NCI-H2196 (cell line): ENCODE measurements around the gene NFILZ.

Experiments used
- DNase-seq: peaks from one replicate; lab custom pipeline; 2025; ENCODE audit not compliant: unreplicated experiment; lab: John Stamatoyannopoulos, UW

NFILZ gene

GRCh38 chr19:8641221-8641907 lies 10.9 kb downstream of the NFILZ start:
- DNase-seq, result no peak

- peak; percentile 19 for DNase-seq
Observed at GRCh38 chr19:8641908-8642547, 11.6 kb downstream of the NFILZ start.

GRCh38 chr19:8642561-8642960 lies 12.1 kb downstream of the NFILZ start:
- DNase-seq, result no peak

GRCh38 chr19:8643860-8644653 lies 13.6 kb downstream of the NFILZ start:
- DNase-seq, result no peak

- no peak for DNase-seq
Observed at GRCh38 chr19:8648240-8648639, 17.8 kb downstream of the NFILZ start.

GRCh38 chr19:8654591-8655339 lies 24.3 kb downstream of the NFILZ start:
- peak; percentile 63 for DNase-seq

GRCh38 chr19:8655340-8655709 lies 24.9 kb downstream of the NFILZ start:
- DNase-seq, result no peak

- DNase-seq, result no peak
Observed at GRCh38 chr19:8657869-8658268, 27.4 kb downstream of the NFILZ start.

GRCh38 chr19:8659905-8660304 lies 29.5 kb downstream of the NFILZ start:
- DNase-seq, result no peak

GRCh38 chr19:8662263-8662662 lies 31.8 kb downstream of the NFILZ start:
- no peak for DNase-seq

- DNase-seq, result no peak
Observed at GRCh38 chr19:8663920-8664670, 33.7 kb downstream of the NFILZ start.

GRCh38 chr19:8664671-8665057 lies 34.2 kb downstream of the NFILZ start:
- DNase-seq, result no peak

- no peak for DNase-seq
Observed at GRCh38 chr19:8665468-8666213, 35.2 kb downstream of the NFILZ start.

GRCh38 chr19:8666814-8667405 lies 36.5 kb downstream of the NFILZ start:
- no peak for DNase-seq

- no peak for DNase-seq
Observed at GRCh38 chr19:8673276-8673891, 43.0 kb downstream of the NFILZ start.

- DNase-seq, result no peak
Observed at GRCh38 chr19:8675066-8675465, 44.6 kb downstream of the NFILZ start.

GRCh38 chr19:8678244-8678807 lies 47.9 kb downstream of the NFILZ start:
- DNase-seq, result no peak
